HepG2 (cell line): ENCODE measurements around the gene NFXL1. TPM values are rescaled to one million over a fixed set of nuclear protein-coding genes. Genes with fewer than 3 reads are reported as not detected.

Experiments
- CHCHD3 ChIP-seq: sonication (generic); formaldehyde crosslinking; IDR thresholded peaks from 2 replicates; pipeline ENCODE4 v1.8.0; 2022; ENCODE audit warnings: mild to moderate bottlenecking, missing genetic modification reagents, moderate library complexity
- FOXK1 ChIP-seq: sonication (generic); formaldehyde crosslinking; IDR thresholded peaks from 2 replicates; pipeline ENCODE4 v1.4.0; 2020; ENCODE audit warnings: low read depth, missing genetic modification reagents, borderline replicate concordance
- HNRNPLL ChIP-seq: fragments of 200-400 bp; formaldehyde crosslinking; IDR thresholded peaks from 2 replicates; pipeline ENCODE4 v1.6.1; 2017; ENCODE audit warnings: mild to moderate bottlenecking, low read depth, low read length; ENCODE audit not compliant: poor library complexity, severe bottlenecking
- MYC ChIP-seq: sonication (generic); formaldehyde crosslinking; IDR thresholded peaks from 2 replicates; pipeline ENCODE4 v1.9.0; 2021; ENCODE audit warnings: missing genetic modification reagents, borderline replicate concordance
- NFRKB ChIP-seq: fragments of 450-650 bp; IDR thresholded peaks from 2 replicates; pipeline ENCODE4 v1.6.1; 2017
- POLR2G ChIP-seq: fragments of 200-400 bp; formaldehyde crosslinking; IDR thresholded peaks from 2 replicates; pipeline ENCODE4 v1.6.1; 2018; ENCODE audit warnings: mild to moderate bottlenecking, low read depth, low read length, moderate library complexity
- PRMT3 ChIP-seq: sonication (generic); formaldehyde crosslinking; IDR thresholded peaks from 2 replicates; pipeline ENCODE4 v1.8.1; 2022; ENCODE audit warnings: low read depth, mild to moderate bottlenecking, moderate library complexity, missing genetic modification reagents, borderline replicate concordance
- SAFB2 ChIP-seq: sonication (generic); formaldehyde crosslinking; IDR thresholded peaks from 2 replicates; pipeline ENCODE4 v1.5.1; 2020; ENCODE audit warnings: missing genetic modification reagents, low read depth, mild to moderate bottlenecking, borderline replicate concordance
- ZNF234 ChIP-seq: sonication (generic); formaldehyde crosslinking; conservative IDR thresholded peaks from 2 replicates; pipeline ENCODE4 v1.5.1; 2020; ENCODE audit warnings: mild to moderate bottlenecking, missing genetic modification reagents
- ZNF251 ChIP-seq: sonication (generic); formaldehyde crosslinking; IDR thresholded peaks from 2 replicates; pipeline ENCODE4 v1.9.0; 2021; ENCODE audit warnings: mild to moderate bottlenecking, missing genetic modification reagents
- ZNF34 ChIP-seq: sonication (generic); formaldehyde crosslinking; IDR thresholded peaks from 2 replicates; pipeline ENCODE4 v1.4.0; 2020; ENCODE audit warnings: mild to moderate bottlenecking, missing genetic modification reagents, borderline replicate concordance
- ZNF788 ChIP-seq: sonication (generic); formaldehyde crosslinking; IDR thresholded peaks from 2 replicates; pipeline ENCODE4 v1.5.0; 2020; ENCODE audit warnings: mild to moderate bottlenecking, missing genetic modification reagents, borderline replicate concordance
- polyA plus RNA-seq, 8 experiments: library from polyadenylated mRNA; depleted of rRNA in 3 of 8; stranded (reverse) in 7 of 8; unstranded in 1 of 8; fragments of >200 nt; fragmentation: Illumina TruSeq in 4 of 8; extraction: Trizol in 4 of 8; gene quantifications; 2 replicates each; pipeline versions ENCODE4 v1.2.1 to v1.2.3, GENCODE V29; 2011 to 2016; ENCODE audit warnings: low read depth in 4 of 8, missing spikeins in 1 of 8, mixed read lengths in 1 of 8; ENCODE audit not compliant: insufficient read depth in 1 of 8
- total RNA-seq, 5 experiments: library from RNA; depleted of rRNA; stranded (reverse); fragments of >200 nt; fragmentation: Illumina TruSeq; extraction: Trizol; gene quantifications; 2 replicates each; pipeline ENCODE4 v1.2.3, GENCODE V29; 2016; ENCODE audit warnings: low read depth in 1 of 5
- TF ChIP-seq, protein P1 (sequence below): sonication (generic); formaldehyde crosslinking; IDR thresholded peaks from 2 replicates; pipeline ENCODE4 v1.4.0; 2020; ENCODE audit warnings: low read depth, mild to moderate bottlenecking, missing genetic modification reagents
- TF ChIP-seq, protein P2 (sequence below): sonication (generic); formaldehyde crosslinking; IDR thresholded peaks from 2 replicates; pipeline ENCODE4 v1.4.0; 2020; ENCODE audit warnings: missing genetic modification reagents
- TF ChIP-seq, protein P3 (sequence below): sonication (generic); formaldehyde crosslinking; IDR thresholded peaks from 2 replicates; pipeline ENCODE4 v1.9.0; 2021; ENCODE audit warnings: missing genetic modification reagents, borderline replicate concordance
- TF ChIP-seq, protein P4 (sequence below): sonication (generic); formaldehyde crosslinking; IDR thresholded peaks from 2 replicates; pipeline ENCODE4 v1.8.1; 2023; ENCODE audit warnings: mild to moderate bottlenecking, moderate library complexity, missing genetic modification reagents

Gene NFXL1
- total and polyA plus RNA-seq, 2 of the 13 experiments (the other 11 are each of a cell fraction or from before 2014, with no cell fraction given): 12.0 to 18.6 TPM

DNA sequence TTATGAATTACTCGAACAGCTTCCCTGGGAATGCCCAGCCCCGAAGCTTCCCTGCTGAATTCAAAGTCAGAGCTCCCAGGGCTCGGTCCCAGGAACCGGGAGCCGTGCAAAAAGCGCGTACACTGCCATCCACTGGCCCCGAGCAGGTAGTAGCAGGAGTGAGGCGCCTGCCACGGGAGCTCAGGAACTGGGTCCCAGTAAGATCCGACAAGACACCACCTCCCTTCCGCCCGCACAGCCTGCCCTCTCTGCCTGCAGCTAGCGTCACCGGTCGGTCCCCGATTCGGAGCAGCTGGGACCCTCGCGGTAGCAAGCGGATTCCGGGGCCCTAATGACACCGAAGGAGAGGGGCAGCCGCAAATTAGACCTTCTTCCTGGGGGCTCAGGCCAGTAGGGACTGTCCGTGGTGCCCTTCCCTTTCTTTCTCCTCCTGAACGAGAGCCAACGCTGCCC, 77.7 kb downstream of the NFXL1 start (continued):
- TF ChIP-seq, protein P1, sequence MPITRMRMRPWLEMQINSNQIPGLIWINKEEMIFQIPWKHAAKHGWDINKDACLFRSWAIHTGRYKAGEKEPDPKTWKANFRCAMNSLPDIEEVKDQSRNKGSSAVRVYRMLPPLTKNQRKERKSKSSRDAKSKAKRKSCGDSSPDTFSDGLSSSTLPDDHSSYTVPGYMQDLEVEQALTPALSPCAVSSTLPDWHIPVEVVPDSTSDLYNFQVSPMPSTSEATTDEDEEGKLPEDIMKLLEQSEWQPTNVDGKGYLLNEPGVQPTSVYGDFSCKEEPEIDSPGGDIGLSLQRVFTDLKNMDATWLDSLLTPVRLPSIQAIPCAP (CRISPR knock-in tag): no peak
- TF ChIP-seq, protein P2, sequence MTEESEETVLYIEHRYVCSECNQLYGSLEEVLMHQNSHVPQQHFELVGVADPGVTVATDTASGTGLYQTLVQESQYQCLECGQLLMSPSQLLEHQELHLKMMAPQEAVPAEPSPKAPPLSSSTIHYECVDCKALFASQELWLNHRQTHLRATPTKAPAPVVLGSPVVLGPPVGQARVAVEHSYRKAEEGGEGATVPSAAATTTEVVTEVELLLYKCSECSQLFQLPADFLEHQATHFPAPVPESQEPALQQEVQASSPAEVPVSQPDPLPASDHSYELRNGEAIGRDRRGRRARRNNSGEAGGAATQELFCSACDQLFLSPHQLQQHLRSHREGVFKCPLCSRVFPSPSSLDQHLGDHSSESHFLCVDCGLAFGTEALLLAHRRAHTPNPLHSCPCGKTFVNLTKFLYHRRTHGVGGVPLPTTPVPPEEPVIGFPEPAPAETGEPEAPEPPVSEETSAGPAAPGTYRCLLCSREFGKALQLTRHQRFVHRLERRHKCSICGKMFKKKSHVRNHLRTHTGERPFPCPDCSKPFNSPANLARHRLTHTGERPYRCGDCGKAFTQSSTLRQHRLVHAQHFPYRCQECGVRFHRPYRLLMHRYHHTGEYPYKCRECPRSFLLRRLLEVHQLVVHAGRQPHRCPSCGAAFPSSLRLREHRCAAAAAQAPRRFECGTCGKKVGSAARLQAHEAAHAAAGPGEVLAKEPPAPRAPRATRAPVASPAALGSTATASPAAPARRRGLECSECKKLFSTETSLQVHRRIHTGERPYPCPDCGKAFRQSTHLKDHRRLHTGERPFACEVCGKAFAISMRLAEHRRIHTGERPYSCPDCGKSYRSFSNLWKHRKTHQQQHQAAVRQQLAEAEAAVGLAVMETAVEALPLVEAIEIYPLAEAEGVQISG: peak; percentile 57
- no peak for TF ChIP-seq ZNF34 (CRISPR knock-in tag)
- no peak for TF ChIP-seq HNRNPLL
- no peak for TF ChIP-seq NFRKB
- no peak for TF ChIP-seq MYC (CRISPR knock-in tag)
- TF ChIP-seq ZNF251 (CRISPR knock-in tag): no peak
- no peak for TF ChIP-seq ZNF234 (CRISPR knock-in tag)
- TF ChIP-seq SAFB2: no peak
- no peak for TF ChIP-seq CHCHD3 (CRISPR knock-in tag)
- no peak for TF ChIP-seq POLR2G
- TF ChIP-seq, protein P3, sequence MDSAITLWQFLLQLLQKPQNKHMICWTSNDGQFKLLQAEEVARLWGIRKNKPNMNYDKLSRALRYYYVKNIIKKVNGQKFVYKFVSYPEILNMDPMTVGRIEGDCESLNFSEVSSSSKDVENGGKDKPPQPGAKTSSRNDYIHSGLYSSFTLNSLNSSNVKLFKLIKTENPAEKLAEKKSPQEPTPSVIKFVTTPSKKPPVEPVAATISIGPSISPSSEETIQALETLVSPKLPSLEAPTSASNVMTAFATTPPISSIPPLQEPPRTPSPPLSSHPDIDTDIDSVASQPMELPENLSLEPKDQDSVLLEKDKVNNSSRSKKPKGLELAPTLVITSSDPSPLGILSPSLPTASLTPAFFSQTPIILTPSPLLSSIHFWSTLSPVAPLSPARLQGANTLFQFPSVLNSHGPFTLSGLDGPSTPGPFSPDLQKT (CRISPR knock-in tag): no peak
- no peak for TF ChIP-seq ZNF788 (CRISPR knock-in tag)
- TF ChIP-seq, protein P4, sequence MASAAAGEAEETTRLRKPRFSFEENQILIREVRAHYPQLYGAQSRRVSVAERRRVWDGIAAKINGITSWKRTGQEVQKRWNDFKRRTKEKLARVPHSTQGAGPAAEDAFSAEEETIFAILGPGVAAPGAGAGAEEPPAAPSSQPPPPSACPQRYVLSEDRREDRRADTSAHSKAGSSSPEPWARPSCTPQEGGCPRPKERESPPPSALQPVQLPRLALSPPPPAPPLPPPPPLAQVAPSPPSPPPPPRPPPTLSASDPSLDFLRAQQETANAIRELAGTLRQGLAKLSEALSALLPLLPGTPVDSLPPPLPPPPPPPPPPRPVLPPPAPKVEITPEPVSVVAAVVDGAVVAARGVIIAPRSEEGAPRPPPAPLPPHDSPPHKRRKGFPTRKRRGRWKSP (CRISPR knock-in tag): no peak
- no peak for TF ChIP-seq FOXK1
- no peak for TF ChIP-seq PRMT3
